Esophagus squamous epithelium (tissue), 5 donors: ENCODE results near the gene OR2T35. TPM values are rescaled to one million over a fixed set of nuclear protein-coding genes. Genes with fewer than 3 reads are reported as not detected.

Experiments used
- DNase-seq: peaks from one replicate; lab custom pipeline; 2025; lab: John Stamatoyannopoulos, UW
- H3K27ac ChIP-seq, 4 donors: fragments of 200-600 bp; sonication (generic); one replicate each; pipeline ENCODE4 v1.5.1; 2016 to 2019; ENCODE audit warnings: mild to moderate bottlenecking in 1 of 4
- H3K27me3 ChIP-seq, 4 donors: fragments of 200-600 bp; sonication (generic); 1 replicate in 3 of 4; 2 replicates in 1 of 4; pipeline versions ENCODE4 v1.5.1 to v1.6.0; 2017 to 2021; ENCODE audit warnings: antibody characterized with exemption in 1 of 4
- H3K36me3 ChIP-seq, 3 donors: fragments of 200-600 bp; sonication (generic); one replicate each; pipeline ENCODE4 v1.5.1; 2016 to 2019
- H3K4me1 ChIP-seq, 3 donors: fragments of 200-600 bp; sonication (generic); one replicate each; pipeline ENCODE4 v1.5.1; 2017 to 2019
- H3K4me3 ChIP-seq, 4 donors: fragments of 200-600 bp; sonication (generic); 1 replicate in 3 of 4; 2 replicates in 1 of 4; pipeline ENCODE4 v1.5.1; 2016 to 2019; ENCODE audit warnings: mild to moderate bottlenecking in 2 of 4, moderate library complexity in 1 of 4
- H3K9me3 ChIP-seq, 3 donors: fragments of 200-600 bp; sonication (generic); one replicate each; pipeline ENCODE4 v1.5.1; 2016 to 2019
- CTCF ChIP-seq, 6 experiments: fragments of 450-650 bp in 4 of 6; fragments of 200-600 bp in 2 of 6; sonication (generic) in 2 of 6; IDR thresholded peaks; one replicate each; pipeline ENCODE4 v1.5.1; 2016 to 2019; ENCODE audit warnings: antibody characterized with exemption in 6 of 6, mild to moderate bottlenecking in 4 of 6, moderate library complexity in 4 of 6
- POLR2A ChIP-seq, 4 donors: fragments of 450-650 bp; IDR thresholded peaks; one replicate each; pipeline ENCODE4 v1.6.1; 2017; ENCODE audit warnings: antibody characterized with exemption in 4 of 4, mild to moderate bottlenecking in 4 of 4, moderate library complexity in 3 of 4
- WGBS, 2 donors: methylation state at CpG; one replicate each; pipeline ENCODE4 v1.1.5; 2018; 5-methylcytosine and 5-hydroxymethylcytosine counted together
- intact Hi-C: fragments of 100-400 bp; cut with DNase I; formaldehyde crosslinking; loops from one replicate; pipeline ENCODE4 v1.15.0; 2022
- total RNA-seq, 4 donors: library from RNA; depleted of rRNA; stranded (reverse); fragments of >200 nt; gene quantifications; one replicate each; pipeline ENCODE4 v1.1.0, GENCODE V29; 2016
- donor health status: DM: yes; HTN: yes; CAD: no.

Gene OR2T35
- total RNA-seq, 4 donors from 2014 or later: not detected

GRCh38 chr1:248611883-248612414, 33.1 kb downstream of the OR2T35 start:
- WGBS, 2 donors: 58 to 70% methylated on average over 2 to 3 of the region's 4 CpGs
- intact Hi-C loops: no loop called here
- Histone ChIP-seq H3K36me3 (no peaks in the 10 kb centered on the region), H3K27me3 (no peaks in the 10 kb centered on the region), H3K4me1 (no peaks in the 10 kb centered on the region), H3K9me3 (no peaks in the 10 kb centered on the region), H3K27ac (no peak overlapping the region), H3K4me3 (no peak overlapping the region)
- no peak for TF ChIP-seq CTCF (IDR thresholded peaks at IDR 0.05)
- no peak for TF ChIP-seq POLR2A (IDR thresholded peaks at IDR 0.05)
- no peak for DNase-seq

GRCh38 chr1:248610301-248610700, 34.8 kb downstream of the OR2T35 start:
- DNase-seq: no peak
- Histone ChIP-seq H3K9me3 (no peaks in the 10 kb centered on the region), H3K36me3 (no peaks in the 10 kb centered on the region), H3K4me3 (no peak overlapping the region), H3K27ac (no peak overlapping the region), H3K27me3 (no peaks in the 10 kb centered on the region), H3K4me1 (no peaks in the 10 kb centered on the region)
- whole genome bisulfite sequencing, 2 donors: 38 to 46% methylated on average over 3 of the region's 3 CpGs
- intact Hi-C loops: no loop called here
- no peak for TF ChIP-seq CTCF (IDR thresholded peaks at IDR 0.05)
- no peak for TF ChIP-seq POLR2A (IDR thresholded peaks at IDR 0.05)

- H3K9me3 ChIP-seq: no peaks in the 10 kb centered on the region
- 71 to 81% methylated on average over 5 to 8 of the region's 8 CpGs for WGBS, 2 donors
- no peaks in the 10 kb centered on the region for H3K36me3 ChIP-seq
- TF ChIP-seq CTCF (IDR thresholded peaks at IDR 0.05) (no peak), POLR2A (IDR thresholded peaks at IDR 0.05) (no peak)
- no peak overlapping the region for H3K4me3 ChIP-seq
- intact Hi-C loops: no loop called here
- H3K27me3 ChIP-seq: no peaks in the 10 kb centered on the region
- no peaks in the 10 kb centered on the region for H3K4me1 ChIP-seq
- no peak for DNase-seq
- no peak overlapping the region for H3K27ac ChIP-seq
Measured at GRCh38 chr1:248599396-248599795, 45.7 kb downstream of the OR2T35 start.

- Histone ChIP-seq H3K4me3 (no peak within 1 kb of the TSS), H3K4me1 (no peaks in the 10 kb centered on the region), H3K36me3 (no peaks in the 10 kb centered on the region), H3K9me3 (no peaks in the 10 kb centered on the region), H3K27ac (no peak within 1 kb of the TSS), H3K27me3 (no peaks in the 10 kb centered on the region)
- DNase-seq: no peak
- no peak for TF ChIP-seq CTCF (IDR thresholded peaks at IDR 0.05)
- no peak for TF ChIP-seq POLR2A (IDR thresholded peaks at IDR 0.05)
- 75 to 90% methylated on average over 6 of the region's 6 CpGs for WGBS, 2 donors
- intact Hi-C loops: no loop called here
Measured at GRCh38 chr1:248597589-248597988, 47.5 kb downstream of the OR2T35 start, which contains the start of gene OR2T10. Gene OR2T10 (minus strand): TSS chr1:248597700. CDS start chr1:248593768, 3,932 bp downstream.

GRCh38 chr1:248596615-248597014, 48.5 kb downstream of the OR2T35 start:
- no peak for DNase-seq
- H3K36me3 ChIP-seq: no peaks in the 10 kb centered on the region
- no peak overlapping the region for H3K4me3 ChIP-seq
- H3K4me1 ChIP-seq: no peaks in the 10 kb centered on the region
- TF ChIP-seq POLR2A (IDR thresholded peaks at IDR 0.05) (no peak), CTCF (IDR thresholded peaks at IDR 0.05) (no peak)
- 52 to 73% methylated on average over 2 of the region's 2 CpGs for WGBS, 2 donors
- H3K27me3 ChIP-seq: no peaks in the 10 kb centered on the region
- no peaks in the 10 kb centered on the region for H3K9me3 ChIP-seq
- no peak overlapping the region for H3K27ac ChIP-seq
- intact Hi-C loops: no loop called here
